GM19372 (cell line): ENCODE results near the gene CASP3.
A peak's percentile ranks its signal among the peaks of the same experiment; 100 is the strongest.
"Not testable (repeated sequence)": the region's sequence is repeated elsewhere in the genome, so short reads cannot be mapped to it uniquely, and the experiment has no call there.

Experiments
- ATAC-seq: cut with Tn5 transposase; IDR thresholded peaks from one replicate; pipeline ENCODE4 v1.9.1; 2021; ENCODE audit warnings: mild to moderate bottlenecking, low read depth, moderate library complexity; ENCODE audit not compliant: unreplicated experiment

CASP3 gene

DNA sequence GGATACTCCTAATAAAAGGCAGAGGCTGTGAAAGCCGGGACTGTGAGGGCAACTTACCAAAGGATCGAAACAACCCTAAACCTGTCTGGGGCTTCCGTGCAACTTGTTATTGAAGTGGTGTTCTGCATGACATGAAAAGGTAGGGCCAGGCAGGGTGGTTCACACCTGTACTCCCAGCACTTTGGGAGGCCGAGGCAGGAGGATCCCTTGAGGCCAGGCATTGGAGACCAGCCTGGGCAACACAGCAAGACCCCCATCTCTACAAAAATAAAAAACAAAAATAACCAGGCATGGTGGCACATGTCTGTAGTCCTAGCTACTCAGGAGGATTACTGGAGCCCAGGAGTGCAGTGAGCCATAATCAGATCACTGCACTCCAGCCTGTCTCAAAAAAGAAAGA, 12.3 kb downstream of the CASP3 start:
- ATAC-seq, result no peak

DNA sequence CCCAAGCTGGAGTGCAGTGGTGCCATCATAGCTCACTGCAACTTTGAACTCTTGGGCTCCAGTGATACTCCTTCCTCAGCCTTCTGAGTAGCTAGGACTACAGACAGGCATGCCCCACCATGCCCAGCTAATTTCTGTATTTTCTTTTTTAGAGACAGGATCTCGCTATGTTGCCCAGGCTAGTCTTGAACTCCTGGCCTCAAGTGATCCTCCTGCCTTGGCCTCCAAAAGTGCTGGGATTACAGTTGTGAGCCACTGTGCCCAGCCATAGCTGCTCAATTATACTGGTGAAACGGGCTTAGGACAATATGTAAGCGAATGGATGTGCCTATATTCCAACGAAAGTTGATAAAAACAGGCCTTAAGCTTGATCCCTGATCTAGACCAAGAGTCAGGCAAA, 13.1 kb downstream of the CASP3 start:
- ATAC-seq, result no peak

DNA sequence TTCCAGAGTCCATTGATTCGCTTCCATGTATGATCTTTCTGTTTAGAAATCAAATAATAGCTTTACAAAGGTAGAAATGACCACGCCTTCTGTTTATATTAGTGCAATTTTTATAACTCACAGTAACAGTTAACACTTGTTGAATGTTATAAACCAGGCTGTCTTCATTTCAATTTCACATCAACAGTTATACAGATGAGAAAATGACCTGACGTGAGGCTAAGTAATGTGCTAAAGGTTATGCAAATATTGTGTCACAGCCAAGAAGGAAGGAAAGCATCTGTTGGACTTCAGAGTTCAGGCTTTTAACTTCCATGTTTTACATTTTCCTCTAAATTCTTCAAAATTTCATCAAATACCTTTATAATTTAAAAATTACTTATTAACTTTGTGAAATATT, 13.9 kb downstream of the CASP3 start:
- no peak for ATAC-seq

DNA sequence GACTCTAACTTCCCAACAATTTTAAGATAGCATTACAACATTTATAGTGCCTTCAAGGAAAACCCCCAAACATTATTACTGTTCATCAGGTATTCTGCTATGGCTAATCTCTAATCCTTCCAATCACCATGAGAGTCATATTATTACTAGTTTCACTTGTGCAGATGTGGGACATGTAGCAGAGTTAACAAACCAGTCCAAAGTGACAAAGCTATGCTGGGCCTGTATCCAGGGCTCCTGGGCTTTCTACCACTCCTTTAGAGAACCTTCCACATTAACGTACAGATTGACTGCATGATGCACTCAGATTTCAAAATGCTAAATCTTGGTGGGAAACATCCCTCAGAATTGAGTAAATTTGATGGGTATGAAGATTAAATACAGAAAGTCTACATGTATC, 16.4 kb downstream of the CASP3 start:
- ATAC-seq, result no peak

DNA sequence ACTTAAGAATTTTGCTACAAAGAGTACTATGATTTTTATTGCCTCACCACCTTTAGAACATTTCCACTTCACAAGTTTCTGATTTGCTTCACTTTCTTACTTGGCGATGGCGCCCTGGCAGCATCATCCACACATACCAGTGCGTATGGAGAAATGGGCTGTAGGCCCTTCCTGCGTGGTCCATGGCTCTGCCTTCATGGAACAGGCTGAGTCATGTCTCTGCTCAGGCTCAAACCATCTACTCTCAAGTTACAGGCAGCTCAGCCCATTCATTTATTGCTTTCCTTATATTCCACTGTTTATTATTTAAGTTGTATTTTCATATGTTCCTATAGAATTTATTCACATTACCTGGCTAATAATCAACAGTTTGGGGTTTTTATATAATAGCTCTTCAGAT, 21.1 kb downstream of the CASP3 start:
- ATAC-seq, result no peak

DNA sequence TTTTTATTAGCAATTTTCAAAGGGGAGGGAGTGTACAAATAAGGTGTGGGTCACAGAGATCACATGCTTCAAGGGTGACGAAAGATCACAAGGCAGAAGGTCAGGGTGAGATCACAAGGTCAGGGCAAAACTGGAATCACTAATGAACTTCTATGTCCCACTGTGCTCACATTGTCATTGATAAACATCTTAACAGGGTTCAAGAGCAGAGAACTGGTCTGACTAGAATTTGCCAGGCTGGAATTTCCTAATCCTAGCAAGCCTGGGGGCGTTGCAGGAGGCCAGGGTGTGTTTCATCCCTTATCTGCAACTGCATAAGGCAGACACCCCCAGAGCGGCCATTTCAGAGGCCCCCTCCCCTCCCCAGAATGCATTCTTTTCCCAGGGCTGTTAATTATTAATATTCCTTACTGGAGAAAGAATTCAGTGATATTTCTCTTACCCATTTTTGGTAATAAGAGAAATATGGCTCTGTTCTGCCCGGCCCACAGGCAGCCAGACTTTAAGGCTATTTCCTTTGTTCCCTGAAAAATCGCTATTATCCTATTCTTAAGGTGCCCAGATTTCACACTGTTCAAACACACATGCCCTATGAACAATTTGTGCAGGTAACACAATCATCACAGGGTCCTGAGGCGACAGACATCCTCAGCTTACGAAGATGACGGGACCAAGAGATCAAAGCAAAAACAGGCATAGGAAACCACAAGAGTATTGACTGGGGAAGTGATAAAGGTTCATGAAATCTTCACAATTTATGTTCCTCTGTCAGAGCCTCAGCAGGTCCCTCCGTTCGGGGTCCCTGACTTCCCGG, 23.3 kb downstream of the CASP3 start:
- ATAC-seq, result not testable (repeated sequence)

DNA sequence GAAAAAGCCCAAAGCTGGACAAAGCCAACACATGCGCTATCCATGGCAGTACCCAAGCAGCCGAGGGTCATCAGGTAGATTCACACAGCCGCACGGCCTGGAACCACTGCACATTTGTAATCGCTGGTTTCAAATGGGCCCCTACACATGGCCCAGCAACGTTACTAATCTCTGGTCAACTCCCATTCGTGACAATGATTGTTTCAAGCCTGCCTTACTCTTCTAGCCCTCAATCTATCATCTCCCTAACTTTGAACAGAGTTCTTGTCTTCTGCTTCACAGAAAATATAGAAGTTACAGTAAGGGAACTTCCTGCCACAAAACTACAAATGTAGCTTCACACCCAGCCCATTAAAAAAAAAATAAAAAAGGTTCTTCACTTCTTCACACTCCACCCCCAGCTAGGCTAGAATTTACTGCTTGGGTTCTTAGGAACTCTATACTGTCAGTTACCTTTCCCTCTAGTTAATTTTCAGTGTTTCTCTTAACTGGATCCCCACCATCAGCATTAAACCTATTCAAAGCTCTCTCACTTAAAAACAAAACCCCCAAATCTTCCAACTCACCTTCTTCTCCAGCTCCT, 24.2 kb downstream of the CASP3 start:
- ATAC-seq, result no peak

DNA sequence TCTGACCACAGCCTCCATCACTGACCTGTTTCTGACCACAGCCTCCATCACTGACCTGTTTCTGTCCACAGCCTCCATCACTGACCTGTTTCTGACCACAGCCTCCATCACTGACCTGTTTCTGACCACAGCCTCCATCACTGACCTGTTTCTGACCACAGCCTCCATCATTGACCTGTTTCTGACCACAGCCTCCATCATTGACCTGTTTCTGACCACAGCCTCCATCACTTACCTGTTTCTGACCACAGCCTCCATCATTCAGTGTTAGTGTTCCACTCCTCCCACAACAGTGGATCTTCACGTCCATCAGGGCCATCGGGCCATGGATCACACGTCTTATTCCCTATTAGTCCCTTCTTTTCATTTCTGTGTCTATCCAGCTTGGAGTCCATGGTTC, 24.7 kb downstream of the CASP3 start:
- not testable (repeated sequence) for ATAC-seq

DNA sequence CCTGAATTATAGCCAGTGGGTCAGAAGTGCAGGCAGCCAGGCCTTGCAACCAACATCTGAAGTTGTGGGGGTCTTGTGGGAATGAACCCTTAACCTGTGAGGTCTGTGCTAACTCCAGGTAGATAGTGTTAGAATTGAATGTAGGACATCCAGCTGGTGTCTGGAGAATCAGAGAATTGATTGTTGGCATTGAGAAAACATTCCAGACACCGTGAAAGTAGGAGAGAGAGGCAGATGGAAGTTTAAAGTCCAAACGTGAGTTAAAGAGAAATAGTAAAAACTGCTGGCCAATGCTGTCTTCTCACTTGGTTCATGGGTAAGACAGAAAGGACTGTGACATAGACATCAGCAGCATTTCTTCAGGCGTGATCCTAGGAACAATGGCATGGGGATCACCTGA, 27.7 kb downstream of the CASP3 start:
- no peak for ATAC-seq

DNA sequence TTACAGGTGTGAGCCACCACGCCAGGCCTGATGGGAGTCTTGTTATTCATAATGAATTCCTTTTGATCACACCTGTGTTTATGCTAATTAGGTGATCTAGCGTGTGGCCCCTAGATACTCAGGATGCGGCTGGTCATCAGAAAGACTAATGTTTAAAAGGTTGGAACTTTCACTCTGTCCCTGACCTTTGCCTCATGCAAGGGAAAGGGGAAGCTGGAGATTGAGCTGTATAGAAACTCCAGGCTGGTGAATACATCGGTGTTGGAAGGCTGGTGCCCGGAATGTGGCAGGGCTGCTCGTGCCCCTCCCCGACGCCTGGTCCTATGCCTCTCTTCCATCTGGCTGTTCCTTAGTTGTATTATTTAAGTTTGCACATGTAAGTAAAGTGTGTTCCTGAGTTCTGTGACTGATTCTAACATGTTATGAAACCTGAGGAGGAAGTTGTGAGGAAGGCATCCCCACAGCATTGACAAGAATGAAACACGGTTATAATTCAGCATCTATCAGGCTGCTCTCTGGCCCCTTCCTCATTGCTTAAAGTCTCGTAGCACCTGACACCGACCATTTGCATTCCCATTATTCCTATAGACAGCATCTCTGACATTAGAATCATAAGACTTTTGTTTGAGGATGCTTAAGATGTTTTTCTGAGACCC, 28.9 kb downstream of the CASP3 start:
- ATAC-seq, result no peak

DNA sequence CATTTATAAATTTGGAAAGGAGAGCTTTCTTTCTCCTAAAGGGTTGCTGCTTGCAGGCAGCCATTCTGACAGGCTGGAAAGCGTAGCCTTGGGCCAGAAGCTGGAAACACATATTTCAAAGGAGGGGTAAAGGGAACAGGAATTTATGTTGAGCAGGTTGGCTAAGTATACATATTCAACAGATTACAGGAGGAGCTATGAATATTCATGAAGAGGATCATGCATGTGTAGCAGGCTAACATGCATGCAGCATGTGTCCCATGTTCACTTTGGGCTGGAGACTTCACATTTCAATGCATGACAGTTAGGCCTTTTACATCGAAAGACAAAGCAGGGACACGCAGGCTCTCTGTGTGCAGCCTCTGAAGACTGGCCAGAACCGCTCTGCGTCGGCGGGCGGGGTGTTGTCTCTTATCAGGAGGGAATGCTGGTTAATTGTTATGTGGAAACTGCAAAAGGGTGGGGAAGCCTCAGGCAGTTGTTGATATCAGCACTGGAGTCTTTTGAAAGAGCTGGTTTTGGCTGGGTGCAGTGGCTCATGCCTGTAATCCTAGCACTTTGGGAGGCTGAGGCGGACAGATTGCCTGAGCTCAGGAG, 31.5 kb downstream of the CASP3 start:
- no peak for ATAC-seq

DNA sequence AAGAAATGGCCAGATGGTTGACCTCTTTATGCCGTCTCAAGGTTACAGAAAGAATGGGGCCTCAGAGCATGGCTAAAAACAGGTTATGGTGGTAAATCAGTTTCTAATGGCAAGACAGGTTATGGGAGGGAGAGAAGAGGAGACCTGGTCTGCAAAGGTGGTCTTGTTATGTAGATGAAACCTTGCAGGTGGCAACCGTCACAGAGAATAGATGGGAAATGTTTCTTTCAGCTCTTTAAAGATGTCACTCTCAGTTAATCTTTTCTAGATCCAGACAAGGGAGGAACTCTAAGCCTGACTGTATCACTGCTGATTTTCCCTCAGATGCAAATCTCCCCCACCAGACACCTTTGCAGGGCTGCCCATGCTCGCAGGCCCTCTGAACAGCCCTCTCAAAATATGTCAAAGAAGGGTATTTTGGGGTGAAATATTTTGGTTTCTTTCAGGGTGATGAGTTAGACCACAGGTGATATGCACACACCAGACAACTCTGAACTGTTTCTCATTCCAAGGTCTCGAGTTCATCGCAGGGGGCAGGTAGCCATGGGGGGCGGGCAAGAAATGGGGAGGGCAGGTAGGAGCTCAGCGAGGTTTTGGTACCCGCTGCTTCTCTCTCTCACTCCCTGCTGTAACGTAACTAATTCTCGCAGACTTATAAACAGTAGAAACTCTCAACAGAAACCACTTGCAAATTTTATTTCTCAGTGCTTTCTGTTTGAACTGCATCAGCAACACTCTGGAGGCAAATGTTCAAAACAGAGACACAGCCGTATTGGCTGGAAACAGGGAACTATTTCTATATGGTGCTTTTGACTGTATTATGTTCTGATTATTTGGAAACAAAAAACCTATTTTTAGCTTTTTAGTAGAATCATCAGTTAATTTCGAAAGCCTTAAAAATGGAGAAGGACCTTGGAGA, 32.4 kb downstream of the CASP3 start:
- peak; percentile 76 for ATAC-seq

DNA sequence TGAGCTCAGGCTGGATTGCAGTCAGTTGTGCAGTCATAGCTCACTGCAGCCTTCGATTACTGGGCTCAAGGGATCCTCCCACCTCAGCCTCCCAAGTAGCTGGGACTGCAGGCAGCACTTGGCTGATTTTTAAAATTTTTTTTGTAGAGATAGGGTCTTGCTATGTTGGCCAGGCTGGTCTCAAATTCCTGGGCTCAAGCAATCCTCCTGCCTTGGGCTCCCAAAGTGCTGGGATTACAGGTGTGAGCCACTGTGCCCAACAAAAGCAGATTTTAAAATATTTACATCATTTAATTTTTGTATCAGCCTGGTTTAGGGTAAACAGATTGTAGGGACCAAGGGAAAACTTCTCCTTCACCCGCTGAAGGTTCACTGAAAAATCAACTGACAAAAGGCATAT, 33.1 kb downstream of the CASP3 start:
- ATAC-seq, result not testable (repeated sequence)

DNA sequence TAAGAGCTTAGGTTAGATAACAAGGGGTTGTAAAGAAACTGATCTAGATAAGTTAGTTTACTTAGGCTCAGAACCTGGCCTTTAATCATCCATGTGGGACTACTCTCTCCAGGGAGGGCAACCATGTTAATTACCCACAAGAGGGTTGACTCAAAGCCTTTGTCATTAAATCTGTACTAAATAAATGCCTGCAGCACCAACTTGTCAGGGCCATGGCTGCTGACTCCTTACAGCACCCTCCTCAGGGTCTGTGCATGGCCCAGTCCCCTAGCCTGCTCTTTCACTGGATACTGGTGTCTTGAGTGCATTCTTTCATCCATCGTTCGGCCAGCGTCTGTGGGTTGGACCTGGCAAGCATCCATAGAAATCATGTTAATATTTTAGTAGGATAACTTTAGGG, 34.7 kb downstream of the CASP3 start:
- no peak for ATAC-seq

DNA sequence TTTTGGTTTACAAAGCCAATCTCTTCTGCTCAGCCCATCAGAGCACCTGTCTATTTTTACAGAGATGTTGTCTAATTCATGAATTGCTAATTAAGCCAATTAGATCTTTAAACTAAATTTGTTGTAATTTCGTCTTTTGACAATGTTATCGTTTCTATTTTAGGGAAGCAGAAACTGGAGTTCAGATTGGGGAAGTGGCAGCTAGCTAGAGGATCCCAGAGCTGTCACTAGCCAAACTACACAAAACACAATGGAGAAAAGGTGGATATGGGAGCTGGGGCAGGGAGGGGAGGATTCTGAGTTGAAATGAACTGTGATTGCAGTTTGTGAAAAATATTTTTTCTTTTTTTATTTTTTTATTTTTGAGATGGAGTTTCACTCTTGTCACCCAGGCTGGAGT, 35.8 kb downstream of the CASP3 start:
- no peak for ATAC-seq

DNA sequence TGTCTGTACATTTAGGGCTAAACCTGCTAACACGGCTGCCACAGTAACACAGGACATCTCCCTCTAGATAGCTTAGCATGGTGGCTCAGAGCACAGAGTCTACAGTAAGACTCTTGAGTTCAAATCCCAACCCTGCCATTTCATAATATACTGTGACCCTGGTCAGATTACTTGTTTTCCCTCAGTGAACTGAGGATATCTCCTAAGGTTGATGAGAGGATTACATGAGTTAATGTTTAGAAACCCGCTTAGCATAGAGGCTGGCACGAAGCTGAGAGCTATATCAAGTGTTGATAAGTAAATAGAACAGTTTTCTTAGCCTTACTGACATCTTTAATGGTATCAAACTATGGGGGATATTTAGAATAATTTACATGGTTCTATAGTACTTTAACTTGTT, 37.2 kb downstream of the CASP3 start:
- ATAC-seq, result no peak

DNA sequence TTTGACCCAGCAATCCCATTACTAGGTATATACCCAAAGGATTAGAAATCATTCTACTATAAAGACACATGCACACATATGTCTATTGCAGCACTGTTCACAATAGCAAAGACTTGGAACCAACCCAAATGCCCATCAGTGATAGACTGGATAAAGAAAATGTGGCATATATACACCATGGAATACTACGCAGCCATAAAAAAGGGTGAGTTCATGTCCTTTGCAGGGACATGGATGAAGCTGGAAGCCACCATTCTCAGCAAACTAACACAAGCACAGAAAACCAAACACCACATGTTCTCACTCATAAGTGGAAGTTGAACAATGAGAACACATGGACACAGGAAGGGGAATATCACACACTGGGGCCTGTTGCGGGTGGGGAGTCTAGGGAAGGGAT, 41.8 kb downstream of the CASP3 start:
- ATAC-seq, result not testable (repeated sequence)

DNA sequence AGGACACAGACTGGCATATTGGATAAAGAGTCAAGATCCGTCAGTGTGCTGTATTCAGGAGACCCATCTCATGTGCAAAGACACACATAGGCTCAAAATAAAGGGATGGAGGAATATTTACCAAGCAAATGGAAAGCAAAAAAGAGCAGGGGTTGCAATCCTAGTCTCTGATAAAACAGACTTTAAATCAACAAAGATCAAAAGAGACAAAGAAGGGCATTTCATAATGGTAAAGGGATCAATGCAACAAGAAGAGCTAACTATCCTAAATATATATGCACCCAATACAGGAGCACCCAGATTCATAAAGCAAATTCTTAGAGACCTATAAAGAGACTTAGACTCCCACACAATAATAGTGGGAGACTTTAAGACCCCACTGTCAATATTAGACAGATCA, 46.4 kb downstream of the CASP3 start:
- not testable (repeated sequence) for ATAC-seq

DNA sequence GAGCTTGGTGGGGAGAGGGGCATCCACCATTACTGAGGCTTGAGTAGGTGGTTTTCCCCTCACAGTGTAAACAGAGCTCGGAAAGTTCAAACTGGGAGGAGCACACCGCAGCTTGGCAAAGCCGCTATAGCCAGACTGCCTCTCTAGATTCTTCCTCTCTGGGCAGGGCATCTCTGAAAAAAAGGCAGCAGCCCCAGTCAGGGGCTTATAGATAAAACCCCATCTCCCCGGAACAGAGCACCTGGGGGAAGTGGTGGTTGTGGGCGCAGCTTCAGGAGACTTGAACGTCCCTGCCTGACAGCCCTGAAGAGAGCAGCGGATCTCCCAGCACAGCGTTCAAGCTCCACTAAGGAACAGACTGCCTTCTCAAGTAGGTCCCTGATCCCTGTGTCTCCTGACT, 48.3 kb downstream of the CASP3 start:
- ATAC-seq, result not testable (repeated sequence)

DNA sequence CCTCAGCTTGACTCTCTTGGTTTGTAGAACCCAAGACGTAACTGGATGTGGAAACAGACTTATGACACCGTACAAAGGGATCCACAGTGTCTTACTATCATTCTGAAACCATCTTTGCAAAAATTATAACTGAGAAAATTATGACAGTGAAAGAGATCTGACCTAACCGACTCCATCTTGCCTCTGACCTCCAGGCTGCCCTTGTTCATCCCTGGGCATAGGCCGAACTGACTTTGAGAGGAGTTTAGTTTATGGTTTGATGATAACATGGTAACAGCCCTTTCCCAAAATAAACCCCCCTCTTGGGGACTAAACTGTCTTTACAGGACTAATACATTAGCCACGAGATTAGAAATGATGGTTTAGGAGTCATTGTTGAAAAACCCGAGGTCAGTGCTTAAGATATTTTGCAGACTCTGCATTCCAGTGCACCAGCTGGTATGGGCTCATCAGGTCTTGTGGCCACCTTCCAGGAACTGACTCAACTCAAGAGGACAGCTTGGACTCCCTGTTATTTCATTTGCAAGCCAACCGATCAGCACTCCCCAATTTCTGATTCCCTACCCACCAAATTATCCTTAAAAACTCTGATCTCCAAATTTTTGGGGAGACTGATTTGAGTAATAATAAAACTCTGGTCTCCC, 49.6 kb downstream of the CASP3 start:
- no peak for ATAC-seq
